Subcutaneous adipose tissue (tissue), 4 donors: ENCODE measurements around the gene ERC1. TPM values are rescaled to one million over a fixed set of nuclear protein-coding genes. Genes with fewer than 3 reads are reported as not detected.

Source experiments
- CTCF ChIP-seq: fragments of 450-650 bp; IDR thresholded peaks from one replicate; pipeline ENCODE4 v1.5.1; 2016; ENCODE audit warnings: low read depth, mild to moderate bottlenecking, control low read depth, antibody characterized with exemption, moderate library complexity
- total RNA-seq, 4 donors: library from RNA; depleted of rRNA; stranded (reverse); fragments of >200 nt; gene quantifications; one replicate each; pipeline ENCODE4 v1.1.0, GENCODE V29; 2016

Gene ERC1
- total RNA-seq, 4 donors from 2014 or later: 40.3 to 71.8 (median 62.3) TPM

GRCh38 chr12:1273051-1273450, 282.0 kb downstream of the ERC1 start:
- TF ChIP-seq CTCF: no peak

- no peak for TF ChIP-seq CTCF
Measured at GRCh38 chr12:1277905-1278304, 286.9 kb downstream of the ERC1 start.

GRCh38 chr12:1279050-1279449, 288.0 kb downstream of the ERC1 start:
- no peak for TF ChIP-seq CTCF

GRCh38 chr12:1280059-1280458, 289.0 kb downstream of the ERC1 start:
- TF ChIP-seq CTCF: no peak

- TF ChIP-seq CTCF: no peak
Measured at GRCh38 chr12:1281683-1282366, 290.8 kb downstream of the ERC1 start.

- no peak for TF ChIP-seq CTCF
Measured at GRCh38 chr12:1282670-1283315, 291.8 kb downstream of the ERC1 start.

- TF ChIP-seq CTCF: no peak
Measured at GRCh38 chr12:1283316-1283715, 292.3 kb downstream of the ERC1 start.
